T1000 (cell line): Measurements from ENCODE around the gene NAALADL2.
"Not testable (repeated sequence)": the region's sequence is repeated elsewhere in the genome, so short reads cannot be mapped to it uniquely, and the experiment has no call there.

Source experiments
- DNase-seq: peaks from one replicate; lab custom pipeline; 2025; ENCODE audit warnings: mixed read lengths; lab: John Stamatoyannopoulos, UW

Gene NAALADL2

DNA sequence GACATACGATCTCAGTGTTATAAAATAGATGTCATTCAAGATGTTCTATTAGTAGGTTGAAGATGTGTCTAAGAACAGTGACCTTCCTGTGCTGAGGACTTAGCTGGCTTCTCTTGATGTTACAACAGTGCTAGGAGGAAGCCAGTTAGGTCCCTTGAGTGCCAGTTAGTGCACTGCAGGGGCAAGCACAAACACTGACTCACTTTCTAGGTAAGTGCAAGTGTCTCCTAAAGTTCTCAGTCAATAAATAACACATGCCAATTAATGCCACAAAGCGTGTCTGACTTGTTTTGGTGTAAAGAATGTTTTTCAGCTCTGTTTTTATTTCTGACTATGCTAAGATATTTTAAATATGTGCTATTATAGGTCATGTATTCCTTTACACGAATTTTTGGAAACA is 211.8 kb downstream of the NAALADL2 start:
- DNase-seq, result no peak

GRCh38 chr3:175073219-175073905 is 214.2 kb downstream of the NAALADL2 start:
- no peak for DNase-seq

- DNase-seq, result no peak
Observed at GRCh38 chr3:175075269-175075668, 216.1 kb downstream of the NAALADL2 start.

DNA sequence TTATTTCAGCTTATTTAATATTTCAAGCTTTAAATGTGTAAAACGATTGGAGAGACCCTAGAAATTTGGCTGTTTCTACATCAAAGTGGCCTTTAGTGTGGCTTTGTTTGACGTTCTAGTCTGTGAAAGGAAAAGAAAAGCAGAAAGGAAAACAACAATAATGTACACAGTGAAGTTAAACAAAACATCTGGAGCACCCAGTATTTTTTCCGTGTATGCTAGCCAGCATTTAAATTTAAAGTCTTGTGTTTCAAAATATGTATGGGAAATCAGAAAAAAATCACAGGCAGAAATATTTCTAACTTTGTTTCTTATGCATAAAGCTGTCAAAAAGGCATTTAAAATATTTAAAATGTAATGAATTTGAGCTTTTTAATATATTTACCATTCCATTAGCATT is 218.1 kb downstream of the NAALADL2 start:
- DNase-seq, result no peak

DNA sequence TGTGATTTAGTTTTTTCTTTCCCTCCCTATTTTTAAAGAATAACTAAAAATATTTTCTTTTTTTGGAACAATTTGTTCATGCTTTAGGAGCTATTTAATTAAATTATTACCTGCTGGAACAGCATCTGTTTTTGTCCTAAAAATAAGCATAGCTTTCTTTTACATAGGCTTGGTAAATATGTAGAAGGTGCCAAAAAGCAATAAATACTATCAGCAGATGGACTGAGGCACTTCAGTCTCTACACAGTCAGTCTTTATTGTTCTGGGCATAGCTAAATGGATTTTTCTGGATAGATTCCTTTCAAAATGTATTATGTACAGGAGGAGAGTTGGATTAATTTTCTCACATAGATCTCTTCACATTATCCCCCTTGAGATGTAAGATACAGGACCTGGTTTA is 223.5 kb downstream of the NAALADL2 start:
- no peak for DNase-seq

- not testable (repeated sequence) for DNase-seq
Observed at GRCh38 chr3:175087128-175087527, 228.0 kb downstream of the NAALADL2 start.

GRCh38 chr3:175088766-175089380 is 229.7 kb downstream of the NAALADL2 start:
- no peak for DNase-seq

GRCh38 chr3:175091426-175092114 is 232.4 kb downstream of the NAALADL2 start:
- no peak for DNase-seq

DNA sequence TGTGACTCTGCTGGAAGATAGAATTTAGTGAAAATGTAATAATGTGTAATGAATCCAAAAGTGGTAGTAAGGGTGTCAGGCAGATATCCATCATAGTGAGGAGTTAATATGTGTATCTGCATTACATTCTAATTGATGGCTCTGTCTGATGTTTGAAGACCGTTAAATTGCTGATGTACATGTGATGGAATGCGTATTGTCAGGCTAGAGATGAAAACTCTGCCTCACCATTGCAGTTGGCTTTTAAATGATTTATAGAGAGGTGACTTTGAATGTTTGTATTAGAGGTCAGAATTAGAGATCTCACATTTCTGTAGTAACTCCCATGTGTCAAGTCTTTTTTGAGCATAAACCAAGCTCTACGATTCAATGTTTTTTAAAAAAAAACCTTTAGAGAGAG is 234.6 kb downstream of the NAALADL2 start:
- DNase-seq, result no peak

DNA sequence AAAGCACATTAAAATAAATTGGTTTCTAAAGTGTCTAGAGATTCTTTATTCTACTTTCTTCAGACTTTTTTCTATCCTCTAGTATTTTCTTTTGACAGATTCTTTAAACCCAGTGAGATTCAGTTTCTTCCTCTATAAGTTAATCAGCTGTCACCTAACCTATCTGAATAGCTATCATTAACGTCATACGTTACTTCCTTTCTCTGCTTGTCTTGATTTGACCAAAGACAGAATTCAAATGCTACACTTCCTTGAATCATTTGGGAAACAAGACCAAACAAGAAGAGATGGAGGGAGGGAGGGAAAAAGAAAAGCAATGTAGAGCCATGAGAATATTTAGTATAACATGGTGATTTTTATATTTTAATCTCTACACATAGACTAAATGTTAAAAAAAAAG is 235.2 kb downstream of the NAALADL2 start:
- no peak for DNase-seq

- DNase-seq, result no peak
Observed at GRCh38 chr3:175098644-175099043, 239.5 kb downstream of the NAALADL2 start.

DNA sequence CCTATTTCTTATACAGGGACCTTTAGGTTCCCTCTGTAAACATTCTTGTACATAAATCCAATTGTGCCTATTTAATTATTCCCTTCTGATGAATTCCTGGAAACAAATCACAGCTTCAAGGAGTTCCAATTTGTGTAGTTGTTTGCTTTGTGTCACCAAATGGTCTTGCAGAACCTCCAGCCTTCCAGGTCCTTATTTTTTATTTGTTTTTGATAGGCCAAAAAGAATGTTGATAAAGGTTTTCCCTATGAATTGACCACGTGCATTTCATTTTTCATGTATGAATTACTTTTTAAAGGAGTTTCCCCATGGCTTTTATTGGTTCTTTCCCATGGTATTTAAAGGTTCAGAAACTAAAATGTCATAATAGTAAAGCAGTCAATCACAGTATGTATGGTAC is 243.0 kb downstream of the NAALADL2 start:
- no peak for DNase-seq

DNA sequence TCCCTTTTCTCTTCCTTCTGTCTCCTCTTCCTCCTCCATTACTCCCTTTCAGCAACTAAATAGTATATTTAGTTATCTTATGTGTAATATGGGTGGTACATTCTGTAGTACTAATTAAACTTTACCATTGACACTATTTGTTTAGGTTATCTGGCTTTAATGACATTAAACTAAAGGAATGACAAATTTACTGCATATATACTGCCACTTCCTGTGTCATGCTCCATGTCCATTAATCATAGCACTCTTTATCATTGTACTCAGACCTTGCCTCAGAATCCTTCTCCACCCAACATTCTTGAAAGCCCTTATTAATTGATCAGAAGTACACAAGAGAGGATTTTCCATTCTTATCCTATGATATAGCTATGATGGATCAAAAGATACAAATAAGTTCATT is 244.2 kb downstream of the NAALADL2 start:
- no peak for DNase-seq

DNA sequence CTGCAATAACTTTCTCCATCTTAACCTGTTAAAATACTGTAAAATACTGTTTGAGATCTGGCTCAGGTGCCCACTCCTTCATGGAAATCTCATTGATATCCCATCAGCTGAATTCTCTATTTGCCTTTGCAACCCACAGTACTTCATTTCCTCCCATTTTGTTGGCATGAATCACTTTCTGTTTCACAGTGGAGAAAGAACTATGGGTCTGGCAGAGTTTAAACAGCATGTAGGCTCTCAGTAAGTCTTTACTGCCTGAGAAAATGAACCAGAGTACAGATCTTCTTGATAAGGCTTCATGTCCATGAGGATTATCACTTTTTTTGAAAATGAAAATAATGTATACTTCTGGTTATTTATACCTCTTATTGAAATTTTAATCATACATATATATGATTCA is 245.9 kb downstream of the NAALADL2 start:
- no peak for DNase-seq

DNA sequence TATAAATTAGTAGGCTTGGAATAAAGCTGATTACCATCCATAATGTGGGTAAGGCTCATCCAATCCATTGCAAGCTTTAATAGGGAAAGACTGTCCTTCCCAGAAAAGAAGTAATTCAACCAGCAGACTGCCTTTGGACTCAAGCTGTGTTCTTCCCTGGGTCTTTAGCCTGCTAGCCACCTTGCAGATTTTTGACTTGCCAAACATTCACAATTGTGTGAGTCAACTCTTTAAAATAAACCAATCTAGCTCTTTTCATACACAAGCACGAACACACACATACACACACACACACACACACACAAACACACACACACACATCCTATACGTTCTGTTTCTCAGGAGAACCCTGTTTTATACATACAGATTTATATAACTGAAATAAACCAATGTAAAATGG is 248.1 kb downstream of the NAALADL2 start:
- DNase-seq, result no peak

GRCh38 chr3:175107995-175108394 is 248.9 kb downstream of the NAALADL2 start:
- no peak for DNase-seq

GRCh38 chr3:175108613-175109151 is 249.5 kb downstream of the NAALADL2 start:
- no peak for DNase-seq

DNA sequence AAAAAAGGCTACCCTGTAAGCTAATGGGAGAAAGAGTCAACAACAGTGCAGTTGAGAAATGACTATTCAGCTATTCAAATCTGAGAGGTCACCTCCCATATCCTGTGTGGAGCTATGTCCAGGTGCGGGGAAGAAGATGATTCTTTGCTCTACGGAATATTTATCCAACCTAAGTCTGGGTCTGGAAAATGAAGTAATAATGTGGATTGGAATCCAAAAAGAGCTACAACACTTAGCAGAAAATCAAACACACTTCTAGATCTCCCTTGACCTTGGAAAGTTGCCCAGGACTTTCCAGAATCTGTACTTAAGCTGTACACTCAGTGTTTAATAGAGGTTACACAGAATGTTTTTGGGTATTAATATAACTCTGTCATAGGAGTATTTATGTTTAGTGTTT is 251.9 kb downstream of the NAALADL2 start:
- DNase-seq, result no peak

DNA sequence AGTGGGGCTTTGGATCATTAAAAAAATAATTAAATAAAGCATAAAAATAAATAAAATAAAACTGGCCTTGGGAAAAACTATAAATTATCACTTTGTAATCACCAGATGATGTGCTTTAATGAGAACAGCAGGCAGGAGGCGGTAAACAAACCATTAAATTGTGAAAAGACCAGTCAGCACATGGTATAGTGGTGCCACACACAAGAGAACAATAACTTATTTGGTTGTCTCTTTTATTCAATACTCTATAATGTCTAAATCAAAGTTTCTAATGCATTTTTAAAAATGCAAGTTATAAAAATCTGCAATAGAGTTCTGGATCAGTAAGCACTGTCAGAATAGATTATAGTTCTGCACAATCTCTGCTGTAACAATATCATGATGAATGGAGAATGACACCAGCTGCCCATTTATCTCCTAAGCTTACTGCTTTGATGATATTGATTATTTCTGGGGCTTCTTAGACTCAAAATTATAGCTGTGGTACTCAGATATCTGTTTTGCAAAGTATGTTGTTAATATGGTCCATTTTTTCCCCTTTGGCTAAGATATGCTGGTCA is 259.3 kb downstream of the NAALADL2 start:
- DNase-seq, result no peak

- no peak for DNase-seq
Observed at GRCh38 chr3:175121225-175121624, 262.1 kb downstream of the NAALADL2 start.

- no peak for DNase-seq
Observed at GRCh38 chr3:175127075-175127662, 268.0 kb downstream of the NAALADL2 start.

DNA sequence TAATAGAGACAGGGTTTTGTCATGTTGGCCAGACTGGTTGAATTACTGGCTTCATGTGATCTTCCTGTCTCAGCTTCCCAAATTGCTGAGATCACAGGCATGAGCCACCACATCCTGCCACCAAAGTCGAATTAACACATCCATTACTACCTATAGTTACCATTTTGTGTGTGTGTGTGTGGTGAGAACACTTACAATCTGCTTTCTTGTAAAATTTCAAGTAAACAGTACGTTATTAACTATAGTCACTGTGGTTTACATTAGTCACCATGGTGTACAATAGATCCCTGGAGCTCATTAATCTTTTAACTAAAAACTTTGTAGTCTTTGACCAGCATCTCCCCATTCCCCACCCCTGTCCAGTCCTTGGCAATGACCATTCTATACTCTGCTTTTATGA is 270.0 kb downstream of the NAALADL2 start:
- no peak for DNase-seq
